Endothelial cell of umbilical vein (primary cell): Measurements from ENCODE around the gene TEX264.

Source experiments
- EZH2 ChIP-seq: IDR thresholded peaks from 2 replicates; pipeline ENCODE4 v1.6.1; 2012; ENCODE audit warnings: borderline replicate concordance, low read depth, mild to moderate bottlenecking, moderate library complexity, low read length, inconsistent platforms; ENCODE audit not compliant: severe bottlenecking
- FOS ChIP-seq: IDR thresholded peaks from 2 replicates; pipeline ENCODE4 v1.6.1; 2011; ENCODE audit warnings: mild to moderate bottlenecking, low read length, moderate library complexity, borderline replicate concordance; ENCODE audit not compliant: insufficient read depth
- JUN ChIP-seq: IDR thresholded peaks from 2 replicates; pipeline ENCODE4 v1.6.1; 2011; ENCODE audit warnings: borderline replicate concordance, low read depth; ENCODE audit not compliant: insufficient read length, insufficient read depth
- POLR2A ChIP-seq: IDR thresholded peaks from 2 replicates; pipeline ENCODE4 v1.6.1; 2012; ENCODE audit warnings: low read depth, mild to moderate bottlenecking, control low read depth, low read length
- TF ChIP-seq, protein P1 (sequence below), 2 donors: IDR thresholded peaks; 1 replicate in 1 of 2; 2 replicates in 1 of 2; pipeline ENCODE4 v1.5.1; 2011; ENCODE audit warnings: low read length in 2 of 2, mild to moderate bottlenecking in 2 of 2, moderate library complexity in 2 of 2, control low read depth in 1 of 2, inconsistent platforms in 1 of 2, low read depth in 1 of 2; ENCODE audit not compliant: insufficient read depth in 1 of 2; ENCODE audit errors: extremely low read depth in 1 of 2
- TF ChIP-seq, protein P2 (sequence below): IDR thresholded peaks from 2 replicates; pipeline ENCODE4 v1.6.1; 2011; ENCODE audit not compliant: insufficient read depth, insufficient read length

DNA sequence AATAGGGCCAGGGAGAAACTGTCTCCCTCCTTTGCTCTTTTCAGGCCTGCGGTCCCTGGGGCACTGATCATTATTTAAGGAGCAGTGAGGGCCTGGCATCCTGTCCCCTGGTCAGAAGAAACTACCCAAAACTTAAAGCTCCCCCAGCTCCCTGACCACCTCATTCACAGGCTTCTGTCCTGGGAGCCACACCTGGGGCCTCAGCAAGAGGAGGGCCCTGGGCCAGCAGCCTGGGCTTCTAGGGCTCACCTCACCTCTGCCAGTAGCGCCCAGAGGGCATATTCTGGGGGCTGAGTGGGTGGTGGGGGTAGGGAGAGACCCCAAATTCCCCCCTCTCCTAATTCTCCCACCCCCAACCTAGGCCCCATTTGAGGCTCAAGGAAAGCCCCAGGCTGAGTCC is 31.1 kb downstream of the TEX264 start:
- TF ChIP-seq, protein P1, sequence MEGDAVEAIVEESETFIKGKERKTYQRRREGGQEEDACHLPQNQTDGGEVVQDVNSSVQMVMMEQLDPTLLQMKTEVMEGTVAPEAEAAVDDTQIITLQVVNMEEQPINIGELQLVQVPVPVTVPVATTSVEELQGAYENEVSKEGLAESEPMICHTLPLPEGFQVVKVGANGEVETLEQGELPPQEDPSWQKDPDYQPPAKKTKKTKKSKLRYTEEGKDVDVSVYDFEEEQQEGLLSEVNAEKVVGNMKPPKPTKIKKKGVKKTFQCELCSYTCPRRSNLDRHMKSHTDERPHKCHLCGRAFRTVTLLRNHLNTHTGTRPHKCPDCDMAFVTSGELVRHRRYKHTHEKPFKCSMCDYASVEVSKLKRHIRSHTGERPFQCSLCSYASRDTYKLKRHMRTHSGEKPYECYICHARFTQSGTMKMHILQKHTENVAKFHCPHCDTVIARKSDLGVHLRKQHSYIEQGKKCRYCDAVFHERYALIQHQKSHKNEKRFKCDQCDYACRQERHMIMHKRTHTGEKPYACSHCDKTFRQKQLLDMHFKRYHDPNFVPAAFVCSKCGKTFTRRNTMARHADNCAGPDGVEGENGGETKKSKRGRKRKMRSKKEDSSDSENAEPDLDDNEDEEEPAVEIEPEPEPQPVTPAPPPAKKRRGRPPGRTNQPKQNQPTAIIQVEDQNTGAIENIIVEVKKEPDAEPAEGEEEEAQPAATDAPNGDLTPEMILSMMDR (IDR thresholded peaks at IDR 0.05; ENCODE audit: extremely low read depth in 1 of 2, insufficient read depth in 1 of 2, low read depth in 1 of 2, low read length in 2 of 2), result no peak
- no peak for TF ChIP-seq POLR2A
- TF ChIP-seq EZH2, result no peak
- TF ChIP-seq, protein P2, sequence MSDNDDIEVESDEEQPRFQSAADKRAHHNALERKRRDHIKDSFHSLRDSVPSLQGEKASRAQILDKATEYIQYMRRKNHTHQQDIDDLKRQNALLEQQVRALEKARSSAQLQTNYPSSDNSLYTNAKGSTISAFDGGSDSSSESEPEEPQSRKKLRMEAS, result no peak
- no peak for TF ChIP-seq FOS
- no peak for TF ChIP-seq JUN
